ENCODE measurements around the gene STARD4.

STARD4 gene

GRCh38 chr5:111520908-111521307 lies 8.6 kb upstream of the STARD4 start:
- no peak for DNase-seq

- no peak for DNase-seq
Measured at GRCh38 chr5:111518777-111519176, 6.4 kb upstream of the STARD4 start.

DNA sequence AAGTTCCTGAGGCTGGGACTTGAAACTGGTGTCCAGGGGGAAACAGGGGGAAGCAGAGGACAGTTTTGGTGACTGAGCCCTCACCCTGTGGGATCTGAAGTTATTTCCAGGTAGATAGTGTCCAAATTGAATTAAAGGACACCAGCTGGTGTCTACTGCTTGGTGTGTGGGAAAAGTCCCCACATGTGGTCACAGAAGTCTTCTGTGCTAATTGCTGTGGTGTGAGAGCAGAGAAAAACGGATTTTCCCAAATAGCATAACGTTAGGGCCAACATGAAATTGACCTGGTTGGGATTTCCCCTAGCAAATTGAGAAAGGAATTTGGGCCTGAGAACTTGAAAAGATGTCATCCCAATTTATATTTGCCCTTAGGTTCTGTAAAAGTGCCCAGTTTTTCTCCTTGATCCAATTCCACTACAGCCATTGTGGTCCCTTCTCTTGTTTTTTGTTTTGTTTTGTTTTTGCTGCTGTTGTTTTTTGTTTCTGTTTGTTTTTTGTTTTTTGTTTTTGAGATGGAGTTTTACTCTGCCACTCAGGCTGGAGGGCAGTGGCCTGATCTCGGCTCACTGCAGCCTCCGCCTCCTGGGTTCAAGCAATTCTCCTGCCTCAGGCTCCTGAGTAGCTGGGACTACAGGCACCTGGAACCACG lies 5.6 kb upstream of the STARD4 start:
- DNase-seq: no peak

- DNase-seq: no peak
Measured at GRCh38 chr5:111514087-111514486, 1.8 kb upstream of the STARD4 start.

GRCh38 chr5:111513131-111513520 lies 791 bp upstream of the STARD4 start:
- no peak for DNase-seq

DNA sequence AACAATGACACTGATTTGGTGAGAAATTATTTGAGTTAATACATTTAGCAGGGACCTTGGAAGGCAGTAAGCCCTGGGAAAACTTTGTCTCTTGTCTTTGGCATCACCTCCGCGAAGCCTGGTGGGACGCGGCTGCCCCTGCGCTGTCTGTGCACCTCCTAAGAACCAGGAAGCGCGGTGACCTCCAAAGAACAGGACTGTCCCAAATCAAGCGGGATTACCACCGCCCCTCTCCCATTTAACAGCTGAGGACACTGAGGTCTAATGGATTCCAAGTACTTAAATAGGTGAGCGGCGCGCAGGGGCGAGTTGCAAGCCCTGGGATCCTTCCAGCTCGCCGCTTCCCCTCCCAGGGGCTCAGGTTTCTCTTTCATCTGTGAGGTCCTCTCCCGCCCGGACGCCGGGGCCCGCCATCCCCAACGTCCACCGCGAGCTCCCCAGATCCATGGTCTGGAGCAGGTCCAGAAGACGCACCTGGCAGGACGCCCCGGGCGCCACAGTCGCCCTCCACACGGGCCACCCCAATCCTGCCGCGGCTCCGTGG lies 432 bp downstream of the STARD4 start:
- DNase-seq: no peak

- DNase-seq: no peak
Measured at GRCh38 chr5:111511174-111511830, 1.0 kb downstream of the STARD4 start.

DNA sequence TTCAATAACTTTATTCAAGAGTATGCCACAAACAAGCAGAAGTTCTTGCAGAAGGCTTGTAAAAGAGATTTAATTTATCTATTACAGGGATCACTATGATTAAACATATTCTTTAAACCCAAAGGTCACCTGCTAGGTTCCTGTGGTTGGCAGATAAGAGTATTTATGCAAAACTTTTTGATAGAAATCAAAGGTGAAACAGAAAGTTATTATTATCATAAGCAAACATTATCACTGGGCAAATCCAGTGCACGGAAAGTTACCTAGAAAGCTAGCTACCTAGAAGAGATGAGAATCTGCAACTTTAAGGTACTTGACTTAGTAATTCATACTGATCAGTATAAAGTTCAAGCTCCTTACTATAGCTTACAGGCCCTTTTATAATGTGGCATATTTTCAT lies 3.2 kb downstream of the STARD4 start:
- DNase-seq: no peak

DNA sequence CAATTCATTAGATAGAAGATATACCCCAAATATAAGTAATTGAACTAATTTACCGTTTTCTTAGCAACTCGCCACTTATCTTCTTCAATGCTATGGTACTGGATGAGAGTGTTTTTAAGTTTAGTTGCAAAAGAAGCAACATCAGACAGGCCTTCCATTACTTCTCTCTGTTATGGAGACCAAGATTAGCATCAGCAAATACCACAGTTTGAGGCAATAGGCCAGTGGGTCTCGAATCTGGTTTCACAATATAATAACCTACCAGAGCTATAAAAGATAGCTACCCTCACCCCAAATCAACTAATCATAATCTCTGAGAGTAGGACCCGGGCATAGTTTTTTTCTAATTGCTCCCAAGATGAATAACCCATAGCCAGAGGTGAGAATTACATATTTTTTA lies 5.1 kb downstream of the STARD4 start:
- DNase-seq: no peak

DNA sequence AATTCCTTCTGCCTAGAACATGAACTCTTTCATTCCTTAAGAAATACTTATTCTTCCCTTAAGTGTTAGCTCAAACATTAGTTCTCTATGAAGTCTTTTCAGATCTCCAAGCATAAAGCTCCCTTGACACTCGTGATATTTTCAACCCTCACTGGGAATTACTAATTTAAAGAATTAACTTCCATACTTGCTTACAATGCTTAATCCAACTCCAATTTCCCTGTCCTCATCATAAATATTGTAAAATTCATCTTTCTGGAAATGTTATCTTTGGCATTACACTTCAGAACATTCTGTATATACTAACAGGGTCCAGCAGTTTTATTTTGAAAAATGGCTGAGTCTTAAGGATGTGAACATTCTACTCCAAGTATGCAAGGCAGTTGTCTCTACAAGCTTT lies 7.2 kb downstream of the STARD4 start:
- DNase-seq: no peak

GRCh38 chr5:111502956-111503355 lies 9.4 kb downstream of the STARD4 start:
- DNase-seq: no peak

DNA sequence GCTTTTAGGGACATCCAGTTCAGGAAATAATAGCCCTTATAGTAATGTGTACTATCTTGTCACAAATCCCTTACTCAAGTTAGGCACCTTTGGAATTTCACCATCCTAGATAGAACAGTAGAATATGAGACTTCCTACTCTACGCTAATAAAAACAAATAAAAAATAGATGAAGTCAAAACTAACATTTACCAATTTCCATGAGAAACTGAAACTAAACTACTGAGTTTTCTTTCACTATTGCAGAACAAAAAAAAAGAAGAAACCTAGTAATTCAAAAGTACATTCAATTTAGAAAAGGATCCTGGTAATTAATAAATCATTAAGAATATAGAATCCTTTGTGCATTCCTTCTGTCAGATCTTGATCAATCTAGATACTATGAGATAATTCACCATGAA lies 14.0 kb downstream of the STARD4 start:
- no peak for DNase-seq

- DNase-seq: no peak
Measured at GRCh38 chr5:111495159-111495558, 17.2 kb downstream of the STARD4 start.

DNA sequence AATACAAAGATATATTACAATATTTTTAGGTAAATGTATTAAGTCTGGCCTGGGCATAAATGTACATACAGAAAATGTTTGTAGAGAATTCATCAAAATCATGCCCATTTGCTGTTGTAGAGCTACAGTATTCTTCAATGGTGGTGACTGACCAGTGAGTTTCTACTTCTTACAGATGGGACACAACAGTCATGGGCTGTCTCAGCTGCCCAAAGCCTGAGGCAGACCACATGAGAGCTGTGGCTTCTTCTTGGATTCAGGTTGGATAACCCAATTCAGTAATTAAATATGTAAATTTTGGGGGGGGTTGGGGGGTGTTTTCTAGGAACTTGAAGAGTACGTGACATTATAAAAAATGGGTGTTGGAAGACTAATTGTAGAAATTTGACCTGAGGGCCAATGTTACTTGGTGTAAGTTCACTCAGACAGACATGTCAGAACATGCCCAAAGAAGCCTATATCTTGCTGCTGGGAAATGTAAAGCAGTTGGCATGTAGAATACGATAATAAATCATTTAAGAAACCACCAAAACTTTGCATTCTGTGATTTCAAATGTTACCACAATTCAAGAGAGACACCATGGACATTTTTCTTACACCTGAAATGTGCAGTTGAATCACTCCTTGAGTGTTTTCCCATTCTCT lies 17.9 kb downstream of the STARD4 start:
- DNase-seq: no peak

GRCh38 chr5:111493031-111493430 lies 19.3 kb downstream of the STARD4 start:
- no peak for DNase-seq

DNA sequence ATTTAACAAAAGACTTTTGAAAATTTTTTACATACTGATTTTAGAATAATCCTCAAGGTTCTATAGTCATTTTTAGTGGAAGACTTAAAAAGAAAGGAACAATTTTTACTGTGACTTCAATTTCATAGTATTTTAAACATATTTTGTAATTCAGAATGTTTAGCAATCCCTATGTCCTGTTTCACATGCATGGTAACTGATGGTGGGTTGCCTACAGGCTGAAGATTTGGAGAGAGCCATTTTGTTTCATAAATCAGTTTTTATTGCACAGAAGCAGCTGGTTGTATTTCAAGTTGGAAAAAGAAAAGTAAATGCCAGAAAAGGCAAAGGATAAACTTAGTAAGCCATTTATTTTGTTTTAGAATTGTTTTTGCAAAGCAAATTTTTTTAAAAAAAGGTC lies 24.0 kb downstream of the STARD4 start:
- no peak for DNase-seq

GRCh38 chr5:111486926-111487325 lies 25.4 kb downstream of the STARD4 start:
- no peak for DNase-seq

GRCh38 chr5:111486055-111486454 lies 26.3 kb downstream of the STARD4 start:
- no peak for DNase-seq

GRCh38 chr5:111480346-111480745 lies 32.0 kb downstream of the STARD4 start:
- no peak for DNase-seq

GRCh38 chr5:111478898-111479297 lies 33.4 kb downstream of the STARD4 start:
- no peak for DNase-seq

- no peak for DNase-seq
Measured at GRCh38 chr5:111478266-111478665, 34.1 kb downstream of the STARD4 start.

- no peak for DNase-seq
Measured at GRCh38 chr5:111472579-111472978, 39.8 kb downstream of the STARD4 start.

GRCh38 chr5:111472096-111472495 lies 40.2 kb downstream of the STARD4 start:
- DNase-seq: no peak

DNA sequence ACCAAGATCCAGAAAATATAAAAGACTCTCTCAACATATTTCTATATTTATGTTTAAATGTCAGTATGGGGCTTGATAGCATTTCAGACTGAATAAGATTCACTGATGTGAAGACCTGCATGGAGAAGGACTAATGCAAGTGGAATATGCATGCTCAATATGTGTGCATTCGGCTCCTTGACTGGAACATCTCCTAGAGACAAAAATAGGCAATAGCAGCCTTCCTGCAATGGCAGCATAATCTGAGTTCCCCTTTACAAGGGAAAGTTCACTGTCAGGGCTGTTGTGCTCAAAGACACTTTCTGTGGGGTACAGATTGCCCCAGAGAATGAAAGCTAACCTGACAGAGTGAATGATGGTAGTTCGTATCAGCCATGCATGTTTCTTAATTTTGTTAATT lies 42.4 kb downstream of the STARD4 start:
- no peak for DNase-seq
